ENCODE results near the gene NR1D1.
"Not testable (repeated sequence)": the region's sequence is repeated elsewhere in the genome, so short reads cannot be mapped to it uniquely, and the experiment has no call there.

The NR1D1 gene

GRCh38 chr17:40100419-40100668, at the start of gene NR1D1:
TSS of gene NR1D1 (minus strand) at chr17:40100589. CDS start at chr17:40100094, 495 bp downstream.
- Histone ChIP-seq H3K27ac (peak within 1 kb of the TSS; percentile 91), H3K4me1 (peaks cover 29% of the 10 kb centered on the region), H3K9me3 (ENCODE audit: control insufficient read depth, low read length) (no peaks in the 10 kb centered on the region)

GRCh38 chr17:40148527-40148926, 48.1 kb upstream of the NR1D1 start:
- Histone ChIP-seq H3K27me3 (ENCODE audit: control insufficient read depth, insufficient read depth, low read length) (no peaks in the 10 kb centered on the region), H3K4me3 (ENCODE audit: low read depth, low read length) (no peak overlapping the region), H3K36me3 (ENCODE audit: control insufficient read depth, insufficient read depth, low read length) (no peaks in the 10 kb centered on the region), H3K4me1 (peaks cover 8% of the 10 kb centered on the region), H3K27ac (no peak overlapping the region), H3K4me2 (ENCODE audit: low read length) (no peak overlapping the region), H3K9me3 (ENCODE audit: control insufficient read depth, low read length) (no peaks in the 10 kb centered on the region), H3K79me2 (peaks cover 46% of the 10 kb centered on the region), H2AFZ (no peak overlapping the region), H3K9ac (no peak overlapping the region)
- TF ChIP-seq CTCF (IDR thresholded peaks at IDR 0.05): no peak

More at GRCh38 chr17:40100419-40100668, at the start of gene NR1D1:
- Histone ChIP-seq H3K4me2 (ENCODE audit: low read length) (peak within 1 kb of the TSS; percentile 85), H2AFZ (peak within 1 kb of the TSS; percentile 93), H3K4me3 (ENCODE audit: low read depth, low read length) (peak within 1 kb of the TSS; percentile 75), H3K27me3 (ENCODE audit: control insufficient read depth, insufficient read depth, low read length) (no peaks in the 10 kb centered on the region), H3K36me3 (ENCODE audit: control insufficient read depth, insufficient read depth, low read length) (no peaks in the 10 kb centered on the region), H3K79me2 (no peaks in the 10 kb centered on the region), H3K9ac (peak within 1 kb of the TSS; percentile 63)
- TF ChIP-seq CTCF (IDR thresholded peaks at IDR 0.05): no peak

- no peak for TF ChIP-seq CTCF (IDR thresholded peaks at IDR 0.05)
- H3K4me1 ChIP-seq: peaks cover 18% of the 10 kb centered on the region
- H3K36me3 ChIP-seq (ENCODE audit: control insufficient read depth, insufficient read depth, low read length): no peaks in the 10 kb centered on the region
Measured at GRCh38 chr17:40145476-40145875, 45.1 kb upstream of the NR1D1 start.

GRCh38 chr17:40143166-40143565, 42.8 kb upstream of the NR1D1 start:
- H3K36me3 ChIP-seq (ENCODE audit: control insufficient read depth, insufficient read depth, low read length); H3K4me3 ChIP-seq (ENCODE audit: low read depth, low read length); H3K9ac ChIP-seq; H3K4me2 ChIP-seq (ENCODE audit: low read length); H3K27ac ChIP-seq; H2AFZ ChIP-seq; H3K27me3 ChIP-seq (ENCODE audit: control insufficient read depth, insufficient read depth, low read length); H3K9me3 ChIP-seq (ENCODE audit: control insufficient read depth, low read length): not testable (repeated sequence)
- Histone ChIP-seq H3K4me1 (peaks cover 19% of the 10 kb centered on the region), H3K79me2 (peaks cover 44% of the 10 kb centered on the region)

More at GRCh38 chr17:40145476-40145875, 45.1 kb upstream of the NR1D1 start:
- no peak overlapping the region for H3K9ac ChIP-seq
- H3K4me3 ChIP-seq (ENCODE audit: low read depth, low read length): no peak overlapping the region
- H2AFZ ChIP-seq: no peak overlapping the region
- no peak overlapping the region for H3K4me2 ChIP-seq (ENCODE audit: low read length)
- peaks cover 58% of the 10 kb centered on the region for H3K79me2 ChIP-seq
- H3K27me3 ChIP-seq (ENCODE audit: control insufficient read depth, insufficient read depth, low read length): no peaks in the 10 kb centered on the region
- H3K27ac ChIP-seq: no peak overlapping the region
- H3K9me3 ChIP-seq (ENCODE audit: control insufficient read depth, low read length): no peaks in the 10 kb centered on the region

- Histone ChIP-seq H3K4me3 (ENCODE audit: low read depth, low read length) (peak overlapping the region; percentile 79), H3K36me3 (ENCODE audit: control insufficient read depth, insufficient read depth, low read length) (no peaks in the 10 kb centered on the region), H3K27ac (peak overlapping the region; percentile 92), H3K9ac (peak overlapping the region; percentile 41), H3K79me2 (peaks cover 30% of the 10 kb centered on the region), H2AFZ (peak overlapping the region; percentile 79), H3K4me2 (ENCODE audit: low read length) (peak overlapping the region; percentile 94), H3K4me1 (peaks cover 19% of the 10 kb centered on the region), H3K27me3 (ENCODE audit: control insufficient read depth, insufficient read depth, low read length) (no peaks in the 10 kb centered on the region), H3K9me3 (ENCODE audit: control insufficient read depth, low read length) (no peaks in the 10 kb centered on the region)
- TF ChIP-seq CTCF (IDR thresholded peaks at IDR 0.05): no peak
Measured at GRCh38 chr17:40139566-40140058, 39.2 kb upstream of the NR1D1 start.
